ENCODE results near the gene BCKDK.

DNA sequence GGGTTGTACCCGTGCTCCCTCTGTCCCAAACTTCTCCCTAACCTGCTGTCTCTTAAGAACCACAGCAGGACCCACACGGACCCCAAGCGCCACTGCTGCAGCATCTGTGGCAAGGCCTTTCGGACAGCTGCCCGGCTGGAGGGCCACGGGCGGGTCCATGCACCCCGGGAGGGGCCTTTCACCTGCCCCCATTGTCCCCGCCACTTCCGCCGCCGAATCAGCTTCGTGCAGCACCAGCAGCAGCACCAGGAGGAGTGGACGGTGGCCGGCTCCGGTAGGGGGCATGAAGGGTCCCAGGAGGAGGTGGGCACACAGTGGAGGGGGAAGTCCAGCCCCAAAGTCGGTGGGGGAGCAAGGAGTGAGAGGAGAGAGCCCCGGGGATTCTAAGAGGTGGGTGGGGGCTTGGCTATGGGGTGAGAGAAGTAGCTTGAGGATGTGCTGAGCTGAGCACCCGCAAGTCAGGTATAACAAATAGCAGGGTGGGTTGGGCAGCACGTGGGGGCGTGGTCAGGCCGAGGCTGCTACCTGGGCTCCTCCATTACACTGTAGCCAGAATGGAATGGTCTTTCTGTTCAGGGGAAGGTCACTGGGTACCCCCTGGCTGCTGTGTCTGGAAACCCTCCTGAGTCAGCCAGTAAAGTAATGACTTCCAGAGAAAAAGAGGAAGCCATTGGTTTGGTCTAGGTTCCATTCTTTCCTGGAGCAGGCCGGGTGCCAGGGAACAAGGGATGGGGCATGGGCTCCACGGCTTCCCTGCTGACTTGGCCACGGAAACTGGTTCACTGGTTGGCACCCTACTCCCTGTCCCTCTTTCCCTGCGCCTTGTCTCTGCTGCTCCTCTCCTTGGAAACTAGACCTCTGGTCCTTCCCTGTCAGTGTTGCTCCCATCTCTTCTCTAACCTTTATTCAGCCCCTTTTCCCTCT, 26.5 kb upstream of the BCKDK start:
- TF ChIP-seq CTCF (IDR thresholded peaks at IDR 0.05; ENCODE audit: low read depth, low read length) (no peak), POLR2A (IDR thresholded peaks at IDR 0.05; ENCODE audit: extremely low read depth, insufficient read length) (no peak)
